ENCODE data around the gene CDH24. TPM values are rescaled to one million over a fixed set of nuclear protein-coding genes. Genes with fewer than 3 reads are reported as not detected.

The CDH24 gene
- total RNA-seq, 6 experiments from 2014 or later, result 0.26 to 0.74 (median 0.54) TPM

DNA sequence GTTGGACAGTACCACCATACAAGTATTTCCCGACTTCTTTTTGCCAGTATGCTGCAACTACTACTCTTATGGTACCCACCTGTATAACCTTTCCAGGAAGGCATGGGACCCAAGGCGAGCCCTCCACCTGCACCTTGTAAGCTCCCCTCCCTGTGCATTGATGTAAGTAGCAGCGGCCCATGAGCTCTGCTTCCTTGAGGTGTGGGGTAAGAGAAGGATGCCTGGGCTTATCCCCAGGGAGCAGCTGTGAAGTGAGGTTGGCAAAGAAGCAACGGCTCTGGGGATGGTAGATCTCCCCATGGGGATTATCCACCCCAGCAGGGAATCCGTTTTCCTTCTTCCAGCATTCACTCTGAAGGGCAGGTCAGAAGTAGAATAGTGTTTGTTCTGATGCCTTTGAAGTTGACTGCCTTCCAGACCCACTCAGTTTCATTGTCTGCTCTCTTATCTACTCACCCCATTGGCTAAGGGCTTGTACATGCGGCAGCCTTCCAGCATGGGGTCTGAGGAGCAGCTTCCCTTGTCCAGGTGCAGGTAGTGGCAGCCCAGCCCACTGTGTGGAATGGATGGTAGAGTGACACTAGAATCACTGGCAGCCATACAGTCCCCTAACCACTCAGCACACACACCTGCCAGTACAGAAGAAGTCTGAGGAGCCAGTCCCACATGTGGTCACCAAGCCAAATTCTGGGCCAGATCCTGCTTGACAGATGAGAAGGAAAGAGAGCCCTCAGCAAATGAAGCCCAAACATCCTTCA lies 44.1 kb upstream of the CDH24 start:
- intact Hi-C loops (cut with DNase I), result no loop called here
- H3K9me3 ChIP-seq, result no peaks in the 10 kb centered on the region
- H3K27ac ChIP-seq, result no peak overlapping the region
- H3K36me3 ChIP-seq, result peaks cover 0 to 8% (median 3%) of the 10 kb centered on the region in 4 donors
- no peak for TF ChIP-seq POLR2A (IDR thresholded peaks at IDR 0.05)
- TF ChIP-seq, protein P1, sequence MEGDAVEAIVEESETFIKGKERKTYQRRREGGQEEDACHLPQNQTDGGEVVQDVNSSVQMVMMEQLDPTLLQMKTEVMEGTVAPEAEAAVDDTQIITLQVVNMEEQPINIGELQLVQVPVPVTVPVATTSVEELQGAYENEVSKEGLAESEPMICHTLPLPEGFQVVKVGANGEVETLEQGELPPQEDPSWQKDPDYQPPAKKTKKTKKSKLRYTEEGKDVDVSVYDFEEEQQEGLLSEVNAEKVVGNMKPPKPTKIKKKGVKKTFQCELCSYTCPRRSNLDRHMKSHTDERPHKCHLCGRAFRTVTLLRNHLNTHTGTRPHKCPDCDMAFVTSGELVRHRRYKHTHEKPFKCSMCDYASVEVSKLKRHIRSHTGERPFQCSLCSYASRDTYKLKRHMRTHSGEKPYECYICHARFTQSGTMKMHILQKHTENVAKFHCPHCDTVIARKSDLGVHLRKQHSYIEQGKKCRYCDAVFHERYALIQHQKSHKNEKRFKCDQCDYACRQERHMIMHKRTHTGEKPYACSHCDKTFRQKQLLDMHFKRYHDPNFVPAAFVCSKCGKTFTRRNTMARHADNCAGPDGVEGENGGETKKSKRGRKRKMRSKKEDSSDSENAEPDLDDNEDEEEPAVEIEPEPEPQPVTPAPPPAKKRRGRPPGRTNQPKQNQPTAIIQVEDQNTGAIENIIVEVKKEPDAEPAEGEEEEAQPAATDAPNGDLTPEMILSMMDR (IDR thresholded peaks at IDR 0.05), result no peak
- ATAC-seq, result no peak
- WGBS (ENCODE audit: insufficient coverage, low coverage, low lambda C conversion rate, missing lambda C conversion rate), result 95% methylated on average over 3 of the region's 6 CpGs
- no peaks in the 10 kb centered on the region for H3K27me3 ChIP-seq
- no peak for DNase-seq
- H3K4me3 ChIP-seq, result no peak overlapping the region
- peaks cover 0 to 25% (median 3%) of the 10 kb centered on the region in 4 donors for H3K4me1 ChIP-seq

DNA sequence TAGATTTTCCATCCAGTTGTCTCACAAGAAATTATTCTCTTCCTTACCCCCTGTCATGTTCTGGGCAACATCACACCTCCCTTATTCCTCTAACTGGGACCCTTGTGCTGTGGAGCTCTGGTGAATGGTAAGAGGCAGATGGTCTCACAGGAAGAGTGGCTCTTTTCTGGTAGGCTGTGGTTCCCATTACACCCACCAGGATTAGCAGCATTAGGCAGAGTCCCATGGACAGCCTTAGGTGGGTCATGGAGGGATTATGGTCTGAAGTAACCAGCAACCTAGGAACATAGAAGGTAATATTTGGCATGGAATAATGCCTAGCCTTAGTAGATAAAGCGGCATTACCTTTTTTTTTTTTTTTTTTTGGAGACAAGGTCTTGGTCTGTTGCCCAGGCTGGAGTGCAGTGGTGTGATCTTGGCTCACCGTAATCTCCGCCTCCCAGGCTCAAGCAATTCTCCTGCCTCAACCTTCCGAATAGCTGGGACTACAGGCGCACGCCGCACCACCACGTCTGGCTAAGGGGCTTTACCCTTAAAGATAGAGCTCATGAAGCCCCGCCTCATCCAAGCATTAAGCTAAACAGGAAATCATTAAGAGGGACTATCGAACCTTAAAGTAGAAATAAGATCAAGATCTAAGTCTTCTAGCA lies 42.0 kb upstream of the CDH24 start:
- 39% methylated on average over 3 of the region's 10 CpGs for WGBS (ENCODE audit: insufficient coverage, low coverage, low lambda C conversion rate, missing lambda C conversion rate)
- DNase-seq, result no peak
- Histone ChIP-seq H3K9me3 (no peaks in the 10 kb centered on the region), H3K36me3 (peaks cover 0 to 8% (median 3%) of the 10 kb centered on the region in 4 donors), H3K27ac (no peak overlapping the region), H3K27me3 (no peaks in the 10 kb centered on the region), H3K4me3 (no peak overlapping the region), H3K4me1 (peaks cover 0 to 25% (median 3%) of the 10 kb centered on the region in 4 donors)
- intact Hi-C loops (cut with DNase I), result no loop called here
- ATAC-seq, result no peak
- TF ChIP-seq POLR2A (IDR thresholded peaks at IDR 0.05), result no peak
- TF ChIP-seq, protein P1 (IDR thresholded peaks at IDR 0.05), result no peak

DNA sequence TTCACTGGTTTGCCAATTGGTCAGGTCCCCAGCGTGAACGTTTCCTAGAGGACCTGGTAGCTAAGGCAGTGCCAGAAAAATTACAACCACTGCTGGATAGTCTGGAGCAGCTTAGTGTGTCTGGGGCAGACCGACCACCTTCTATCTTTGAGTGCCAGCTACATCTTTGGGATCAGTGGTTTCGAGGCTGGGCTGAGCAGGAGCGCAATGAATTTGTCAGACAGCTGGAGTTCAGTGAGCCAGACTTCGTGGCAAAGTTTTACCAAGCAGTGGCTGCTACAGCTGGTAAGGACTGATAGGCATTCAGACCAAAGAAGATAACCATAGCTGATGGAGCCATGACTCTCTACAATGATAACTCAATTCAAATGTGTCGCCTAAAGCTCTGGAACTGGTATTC lies 40.5 kb upstream of the CDH24 start:
- intact Hi-C loops (cut with DNase I), result no loop called here
- peaks cover 0 to 36% (median 8%) of the 10 kb centered on the region in 4 donors for H3K4me1 ChIP-seq
- no peaks in the 10 kb centered on the region for H3K27me3 ChIP-seq
- WGBS (ENCODE audit: insufficient coverage, low coverage, low lambda C conversion rate, missing lambda C conversion rate), result 88% methylated on average over 5 of the region's 7 CpGs
- TF ChIP-seq POLR2A (IDR thresholded peaks at IDR 0.05), result no peak
- TF ChIP-seq, protein P1 (IDR thresholded peaks at IDR 0.05), result no peak
- H3K4me3 ChIP-seq, result no peak overlapping the region
- H3K36me3 ChIP-seq, result peaks cover 0 to 12% (median 3%) of the 10 kb centered on the region in 4 donors
- no peak for DNase-seq
- H3K9me3 ChIP-seq, result no peaks in the 10 kb centered on the region
- H3K27ac ChIP-seq, result no peak overlapping the region
- ATAC-seq, result no peak

DNA sequence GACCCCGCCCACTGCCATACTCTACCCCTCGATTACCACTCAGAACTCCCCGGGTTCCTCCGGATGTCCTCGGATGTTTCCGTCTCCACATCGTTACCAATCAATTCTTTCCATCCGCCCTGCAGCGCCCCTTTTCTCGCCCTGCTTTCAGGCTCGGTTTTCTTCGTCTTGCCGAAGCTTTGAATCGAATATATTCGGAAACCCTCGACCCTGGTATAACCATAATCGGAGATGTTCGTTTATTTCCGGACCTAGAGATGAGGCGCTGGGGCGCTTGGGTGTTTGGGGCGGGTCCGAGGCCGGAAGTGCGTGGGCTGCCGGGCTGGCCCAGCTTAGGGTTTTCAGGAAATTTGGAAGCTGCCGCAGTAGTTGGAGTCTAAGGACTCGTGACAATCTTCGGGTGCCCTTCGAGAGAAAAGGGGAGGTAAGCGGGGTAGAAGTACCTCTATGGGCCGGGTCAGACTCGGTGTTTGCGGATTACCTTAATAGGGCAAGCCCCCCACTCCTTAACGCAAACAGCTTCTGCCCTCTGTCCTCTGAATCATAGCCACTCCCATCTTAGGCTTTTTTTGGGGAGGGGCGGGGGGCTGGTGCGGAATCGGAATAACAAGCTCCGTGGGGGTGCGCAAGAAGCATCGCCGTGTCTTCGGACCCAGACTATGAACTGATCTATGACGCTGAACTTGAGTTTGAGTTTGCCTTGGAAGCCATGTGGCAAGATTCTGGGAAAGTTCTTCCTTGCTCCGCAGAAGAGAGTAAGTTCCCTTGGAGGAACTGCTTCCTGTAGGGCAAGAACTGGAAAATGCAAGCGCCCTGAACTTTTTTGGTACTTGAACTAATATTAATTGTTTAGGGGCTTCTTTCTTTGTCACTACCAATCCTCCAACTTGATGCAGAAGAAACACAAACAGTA lies 38.1 kb upstream of the CDH24 start, which contains the start of gene C14orf119:
Gene C14orf119 (plus strand): TSS at position 310 of the 913 bp plus-strand sequence. CDS start 2,154 bp downstream, outside the sequence.
- intact Hi-C loops (cut with DNase I), result no loop called here
- Histone ChIP-seq H3K4me1 (peaks cover 0 to 36% (median 8%) of the 10 kb centered on the region in 4 donors), H3K36me3 (peaks cover 0 to 34% (median 7%) of the 10 kb centered on the region in 4 donors), H3K4me3 (peak within 1 kb of the TSS; percentile 79 to 91 (median 86)), H3K27me3 (no peaks in the 10 kb centered on the region), H3K9me3 (no peaks in the 10 kb centered on the region), H3K27ac (peak within 1 kb of the TSS; percentile 95 to 99 (median 97))
- under 1% methylated on average over 35 of the region's 46 CpGs for WGBS (ENCODE audit: insufficient coverage, low coverage, low lambda C conversion rate, missing lambda C conversion rate)
- TF ChIP-seq, protein P1 (IDR thresholded peaks at IDR 0.05), result no peak
- peak; percentile 83 for TF ChIP-seq POLR2A (IDR thresholded peaks at IDR 0.05)
- ATAC-seq (peak; percentile 89 to 95 (median 92)), DNase-seq (peak in 2 of 3 donors; percentile 99 to 100)

All from right lobe of liver (tissue), 6 donors.